Heart left ventricle (tissue), 16 donors: ENCODE data around the gene SCN8A. TPM values are rescaled to one million over a fixed set of nuclear protein-coding genes. Genes with fewer than 3 reads are reported as not detected.

ENCODE experiments used
- ATAC-seq, 4 donors: fragments of 200-7000 bp; cut with Tn5 transposase; one replicate each; pipeline ENCODE4 v1.9.1; 2020 to 2022; ENCODE audit warnings: moderate library complexity in 4 of 4, mild to moderate bottlenecking in 3 of 4, moderate number of reproducible peaks in 1 of 4
- DNase-seq, 5 donors: peaks; one replicate each; pipeline ENCODE4 v3.0.0-alpha.2; 2020
- H3K27ac ChIP-seq, 12 donors: fragments of 200-600 bp; sonication (generic) in 4 of 12; one replicate each; pipeline versions ENCODE4 v1.5.0 to v1.8.0; 2016 to 2022; ENCODE audit warnings: mild to moderate bottlenecking in 2 of 12
- H3K27me3 ChIP-seq, 9 donors: fragments of 200-600 bp; sonication (generic) in 2 of 9; one replicate each; pipeline versions ENCODE4 v1.5.1 to v1.8.0; 2016 to 2022; ENCODE audit warnings: mild to moderate bottlenecking in 3 of 9
- H3K36me3 ChIP-seq, 9 donors: fragments of 200-600 bp; sonication (generic) in 2 of 9; one replicate each; pipeline versions ENCODE4 v1.5.0 to v1.8.0; 2018 to 2022; ENCODE audit warnings: mild to moderate bottlenecking in 2 of 9
- H3K4me1 ChIP-seq, 12 donors: fragments of 200-600 bp; sonication (generic) in 4 of 12; one replicate each; pipeline versions ENCODE4 v1.5.0 to v1.8.0; 2016 to 2022; ENCODE audit warnings: mild to moderate bottlenecking in 3 of 12
- H3K4me3 ChIP-seq, 12 donors: fragments of 200-600 bp; sonication (generic) in 4 of 12; one replicate each; pipeline versions ENCODE4 v1.5.0 to v1.8.0; 2017 to 2022; ENCODE audit warnings: mild to moderate bottlenecking in 9 of 12, moderate library complexity in 4 of 12
- H3K9me3 ChIP-seq, 12 donors: fragments of 200-600 bp; sonication (generic) in 4 of 12; one replicate each; pipeline versions ENCODE4 v1.5.0 to v1.8.0; 2016 to 2022; ENCODE audit warnings: mild to moderate bottlenecking in 1 of 12
- POLR2A ChIP-seq, 2 donors: fragments of 450-650 bp; IDR thresholded peaks; one replicate each; pipeline ENCODE4 v1.6.1; 2017; ENCODE audit warnings: antibody characterized with exemption in 2 of 2, mild to moderate bottlenecking in 2 of 2, moderate library complexity in 2 of 2
- WGBS, 4 donors: extraction: QIAGEN DNeasy Blood & Tissue Kit in 2 of 4; methylation state at CpG; one replicate each; pipeline versions ENCODE4 v1.1.5 to v1.1.7; 2013 to 2018; 5-methylcytosine and 5-hydroxymethylcytosine counted together
- intact Hi-C, 10 donors: fragments of 100-400 bp; cut with DNase I; formaldehyde crosslinking; loops; one replicate each; pipeline versions ENCODE4 v1.11.1 to v1.14.2; 2022
- polyA plus RNA-seq, 2 donors: library from polyadenylated mRNA; stranded (reverse); fragments of 200-250 nt; gene quantifications; one replicate each; pipeline ENCODE4 v1.2.3, GENCODE V29; 2013
- total RNA-seq, 9 donors: library from RNA; depleted of rRNA in 2 of 9; stranded (reverse); fragments of >200 nt in 2 of 9; fragmentation: NEBNext Ultra II Directional in 3 of 9; extraction: Animal tissue kit (Norgen Biotek cat#: 25700) in 3 of 9; gene quantifications; one replicate each; pipeline versions ENCODE4 v1.1.0 to v1.2.4, GENCODE V29; 2016 to 2023
- TF ChIP-seq, protein P1 (sequence below), 12 donors: fragments of 200-600 bp; sonication (generic) in 4 of 12; IDR thresholded peaks; one replicate each; pipeline versions ENCODE4 v1.5.0 to v1.8.0; 2018 to 2022; ENCODE audit warnings: antibody characterized with exemption in 12 of 12, mild to moderate bottlenecking in 5 of 12
- donor health status: ischemic (EF 13 %, LVEDD 7.1; RV severe dilation, severe dysfunction).
- donor health status: healthy with polysubstance abuse.
- donor health status: DM: no; HTN: yes; CAD: no.
- donor health status: DM: no; HTN: no; CAD: no.
- donor health status: ischemic (EF 25% LVEDD 6.9; RV normal size, moderate dysfunction).
- donor health status: ischemic (EF 25% LVEDD 5.7; RV mildly dilated, moderate dysfunction).
- donor health status: healthy.
- donor health status: DM: yes; HTN: yes; CAD: no.
- donor health status: ischemic (EF 35%, LVEDD 5.7; RV mildly dilated, moderate dysfunction).
- donor health status: nonischemic (EF 11% LVEDD 7.7; RV severe dilation, severe dysfunction).
- donor health status: DM: yes; HTN: yes; CAD: no.
- donor health status: PGD.
- donor health status: ischemic (EF 29% LVEDD 5.4; RV normal size, mild dysfunction).
- donor health status: nonischemic (EF 23%, LVEDD 6.1; RV moderate dilation, normal function).

The SCN8A gene
- total and polyA plus RNA-seq, 11 donors, result 0.17 to 0.97 (median 0.32) TPM

DNA sequence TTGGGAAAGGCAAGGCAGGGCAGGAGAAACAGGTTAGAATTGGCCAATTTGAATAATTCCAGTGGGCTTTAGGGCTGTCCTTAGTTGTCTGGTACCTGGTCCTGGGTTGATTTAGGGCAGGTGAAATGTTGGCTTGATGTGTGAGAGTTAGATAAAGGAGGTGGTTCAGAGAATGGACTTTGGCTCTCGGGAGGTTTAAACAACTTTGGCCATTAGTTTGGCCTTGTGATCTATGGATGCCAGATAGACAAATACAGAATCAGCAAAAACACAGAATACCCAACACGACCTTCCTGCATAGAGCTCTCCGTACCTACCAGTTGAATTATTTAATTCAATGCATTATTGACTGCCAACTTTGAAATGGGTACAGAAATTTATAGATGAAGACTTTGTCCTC, 35.1 kb downstream of the SCN8A start:
- TF ChIP-seq, protein P1, sequence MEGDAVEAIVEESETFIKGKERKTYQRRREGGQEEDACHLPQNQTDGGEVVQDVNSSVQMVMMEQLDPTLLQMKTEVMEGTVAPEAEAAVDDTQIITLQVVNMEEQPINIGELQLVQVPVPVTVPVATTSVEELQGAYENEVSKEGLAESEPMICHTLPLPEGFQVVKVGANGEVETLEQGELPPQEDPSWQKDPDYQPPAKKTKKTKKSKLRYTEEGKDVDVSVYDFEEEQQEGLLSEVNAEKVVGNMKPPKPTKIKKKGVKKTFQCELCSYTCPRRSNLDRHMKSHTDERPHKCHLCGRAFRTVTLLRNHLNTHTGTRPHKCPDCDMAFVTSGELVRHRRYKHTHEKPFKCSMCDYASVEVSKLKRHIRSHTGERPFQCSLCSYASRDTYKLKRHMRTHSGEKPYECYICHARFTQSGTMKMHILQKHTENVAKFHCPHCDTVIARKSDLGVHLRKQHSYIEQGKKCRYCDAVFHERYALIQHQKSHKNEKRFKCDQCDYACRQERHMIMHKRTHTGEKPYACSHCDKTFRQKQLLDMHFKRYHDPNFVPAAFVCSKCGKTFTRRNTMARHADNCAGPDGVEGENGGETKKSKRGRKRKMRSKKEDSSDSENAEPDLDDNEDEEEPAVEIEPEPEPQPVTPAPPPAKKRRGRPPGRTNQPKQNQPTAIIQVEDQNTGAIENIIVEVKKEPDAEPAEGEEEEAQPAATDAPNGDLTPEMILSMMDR (IDR thresholded peaks at IDR 0.05), result no peak
- no peak for TF ChIP-seq POLR2A (IDR thresholded peaks at IDR 0.05)
- H3K27me3 ChIP-seq, result no peaks in the 10 kb centered on the region
- DNase-seq, result no peak
- H3K9me3 ChIP-seq, result no peaks in the 10 kb centered on the region
- no peak overlapping the region for H3K4me3 ChIP-seq
- intact Hi-C loops, result no loop called here
- no peak overlapping the region for H3K27ac ChIP-seq
- WGBS, 4 donors, result 74 to 91% (median 83%) methylated on average over 3 of the region's 3 CpGs
- no peaks in the 10 kb centered on the region for H3K36me3 ChIP-seq
- ATAC-seq, result no peak
- no peaks in the 10 kb centered on the region for H3K4me1 ChIP-seq

- ATAC-seq, result no peak
- no peaks in the 10 kb centered on the region for H3K27me3 ChIP-seq
- TF ChIP-seq, protein P1 (IDR thresholded peaks at IDR 0.05), result no peak
- no peak for TF ChIP-seq POLR2A (IDR thresholded peaks at IDR 0.05)
- H3K36me3 ChIP-seq, result no peaks in the 10 kb centered on the region
- no peak for DNase-seq
- intact Hi-C loops, result no loop called here
- no peaks in the 10 kb centered on the region for H3K9me3 ChIP-seq
- H3K4me3 ChIP-seq, result no peak overlapping the region
- H3K4me1 ChIP-seq, result no peaks in the 10 kb centered on the region
- no peak overlapping the region for H3K27ac ChIP-seq
Measured at GRCh38 chr12:51626629-51627028, 35.6 kb downstream of the SCN8A start.

DNA sequence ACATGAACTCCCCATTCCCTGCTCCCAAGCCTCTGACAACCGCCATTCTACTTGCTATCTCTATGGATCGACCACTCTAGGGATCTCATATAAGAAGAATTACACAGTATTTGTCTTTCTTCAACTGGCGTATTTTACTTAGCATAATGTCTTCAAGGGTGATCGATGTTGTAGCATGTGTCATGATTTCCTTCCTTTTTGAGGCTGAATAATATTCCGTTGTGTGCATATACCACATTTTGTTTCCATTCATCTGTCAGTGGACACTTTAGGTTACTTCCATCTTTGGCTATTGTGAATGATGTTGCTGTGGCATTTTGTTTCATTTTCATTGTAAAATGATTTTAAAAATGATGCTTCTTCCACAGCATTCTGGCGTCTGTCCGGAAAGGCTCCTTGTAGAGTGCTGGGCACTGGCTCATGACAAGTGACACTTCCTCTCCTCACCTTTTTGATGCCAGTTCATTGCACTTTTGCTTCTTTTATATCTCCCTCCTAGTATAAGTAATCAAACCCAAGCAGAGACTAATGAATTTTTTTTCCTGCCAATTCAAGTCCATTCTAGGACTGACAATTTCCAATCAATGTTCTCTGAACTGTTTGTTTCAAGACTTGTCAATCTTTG, 39.3 kb downstream of the SCN8A start:
- Histone ChIP-seq H3K27me3 (no peaks in the 10 kb centered on the region), H3K27ac (no peak overlapping the region), H3K9me3 (no peaks in the 10 kb centered on the region), H3K4me1 (no peaks in the 10 kb centered on the region), H3K4me3 (no peak overlapping the region), H3K36me3 (no peaks in the 10 kb centered on the region)
- DNase-seq (no peak), ATAC-seq (no peak)
- TF ChIP-seq, protein P1 (IDR thresholded peaks at IDR 0.05), result no peak
- TF ChIP-seq POLR2A (IDR thresholded peaks at IDR 0.05), result no peak
- 85 to 93% (median 87%) methylated on average over 7 of the region's 7 CpGs for WGBS, 4 donors
- intact Hi-C loops, result no loop called here

GRCh38 chr12:51630986-51631385, 40.0 kb downstream of the SCN8A start:
- no peaks in the 10 kb centered on the region for H3K4me1 ChIP-seq
- H3K4me3 ChIP-seq, result no peak overlapping the region
- WGBS, 4 donors, result 72 to 78% (median 76%) methylated on average over 3 of the region's 3 CpGs
- H3K9me3 ChIP-seq, result no peaks in the 10 kb centered on the region
- ATAC-seq (no peak), DNase-seq (no peak)
- no peak overlapping the region for H3K27ac ChIP-seq
- H3K27me3 ChIP-seq, result no peaks in the 10 kb centered on the region
- intact Hi-C loops, result no loop called here
- no peak for TF ChIP-seq POLR2A (IDR thresholded peaks at IDR 0.05)
- TF ChIP-seq, protein P1 (IDR thresholded peaks at IDR 0.05), result no peak
- H3K36me3 ChIP-seq, result no peaks in the 10 kb centered on the region
